Right renal pelvis (tissue), 4 donors: ENCODE data around the gene DCAF8L2. TPM values are rescaled to one million over a fixed set of nuclear protein-coding genes. Genes with fewer than 3 reads are reported as not detected.
"Not testable (repeated sequence)": the region's sequence is repeated elsewhere in the genome, so short reads cannot be mapped to it uniquely, and the experiment has no call there.

Experiments
- DNase-seq, 4 donors: peaks; one replicate each; pipeline ENCODE4 v3.0.0-alpha.2; 2013; ENCODE audit warnings: low read depth in 4 of 4, low spot score in 3 of 4, missing footprints in 1 of 4
- polyA plus RNA-seq, 4 donors: library from polyadenylated mRNA; unstranded; fragments of 120-200 nt; gene quantifications; one replicate each; pipeline ENCODE4 v1.2.1, GENCODE V29; 2013; ENCODE audit not compliant: insufficient read length in 4 of 4

DCAF8L2 gene
- polyA plus RNA-seq, 4 donors, result 0.03 TPM; not detected in 3

- no peak for DNase-seq
Measured at GRCh38 chrX:27674491-27674890, 84.3 kb downstream of the DCAF8L2 start.

DNA sequence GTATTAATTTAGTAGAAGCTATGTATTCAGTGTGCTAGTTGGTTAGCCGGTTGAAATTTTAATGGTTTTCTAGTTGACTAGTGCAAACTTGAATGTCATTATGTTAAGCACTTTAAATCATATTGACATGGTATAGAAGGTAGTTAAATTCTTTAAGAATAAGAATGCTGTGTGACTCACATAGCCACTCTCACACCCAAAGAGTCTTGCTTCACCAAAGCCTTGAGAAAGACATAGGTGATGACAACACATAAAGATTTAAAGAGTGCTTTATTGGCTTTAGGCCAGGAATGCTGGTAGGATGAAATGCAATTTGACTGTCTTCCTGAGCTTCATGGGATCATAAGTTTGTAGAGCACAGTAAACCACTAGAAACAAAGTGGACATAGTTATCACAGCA, 85.3 kb downstream of the DCAF8L2 start:
- no peak for DNase-seq

- no peak for DNase-seq
Measured at GRCh38 chrX:27679281-27679680, 89.1 kb downstream of the DCAF8L2 start.

GRCh38 chrX:27680726-27681125, 90.6 kb downstream of the DCAF8L2 start:
- no peak for DNase-seq

DNA sequence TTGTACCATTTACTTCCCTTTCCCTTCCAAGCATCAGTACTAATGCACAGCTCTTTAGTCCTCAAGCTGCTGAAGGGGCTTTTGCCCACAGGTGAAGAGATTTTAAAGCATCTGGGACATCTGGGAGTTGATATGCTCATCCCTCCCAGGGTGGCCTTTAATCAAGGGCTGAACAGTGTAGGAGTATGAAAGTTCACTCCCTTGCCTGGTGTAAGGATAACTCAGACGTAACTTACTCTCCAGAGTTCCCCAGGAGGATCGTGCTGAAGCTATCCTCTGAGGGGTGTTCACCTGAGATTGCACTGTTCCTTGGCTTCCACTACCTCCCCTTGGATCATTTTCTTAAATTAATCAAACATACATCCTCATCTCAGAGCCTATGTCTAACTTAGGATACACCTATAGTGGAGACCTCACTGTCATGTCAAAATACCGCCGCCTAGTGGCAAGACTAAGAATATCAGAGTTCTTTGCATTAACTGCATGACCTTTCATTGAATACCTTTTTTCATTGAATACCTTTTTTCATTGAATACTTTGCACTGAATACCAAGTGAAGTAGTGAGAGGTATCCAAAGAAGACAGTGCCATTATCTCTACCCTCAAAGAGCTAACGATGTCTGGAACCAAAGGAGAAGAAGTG, 93.5 kb downstream of the DCAF8L2 start:
- not testable (repeated sequence) for DNase-seq

GRCh38 chrX:27694667-27695066, 104.5 kb downstream of the DCAF8L2 start:
- no peak for DNase-seq

DNA sequence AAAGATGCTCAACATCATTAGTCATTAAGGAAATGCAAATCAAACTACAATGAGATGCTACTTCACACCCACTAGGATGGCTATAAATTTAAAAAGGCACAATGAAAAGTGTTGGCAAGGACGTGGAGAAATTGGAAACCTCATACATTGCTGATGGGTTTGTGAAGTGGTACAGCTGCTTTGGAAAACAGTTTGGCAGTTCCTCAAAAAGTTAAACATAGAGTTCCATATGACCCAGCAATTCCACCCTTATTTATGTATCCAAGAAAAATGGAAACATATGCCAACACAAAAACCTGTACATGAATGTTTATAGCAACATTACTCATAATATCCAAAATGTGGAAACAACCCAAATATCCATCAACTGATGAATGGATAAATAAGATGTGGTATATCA, 116.4 kb downstream of the DCAF8L2 start:
- no peak for DNase-seq

- no peak for DNase-seq
Measured at GRCh38 chrX:27715610-27716009, 125.5 kb downstream of the DCAF8L2 start.

DNA sequence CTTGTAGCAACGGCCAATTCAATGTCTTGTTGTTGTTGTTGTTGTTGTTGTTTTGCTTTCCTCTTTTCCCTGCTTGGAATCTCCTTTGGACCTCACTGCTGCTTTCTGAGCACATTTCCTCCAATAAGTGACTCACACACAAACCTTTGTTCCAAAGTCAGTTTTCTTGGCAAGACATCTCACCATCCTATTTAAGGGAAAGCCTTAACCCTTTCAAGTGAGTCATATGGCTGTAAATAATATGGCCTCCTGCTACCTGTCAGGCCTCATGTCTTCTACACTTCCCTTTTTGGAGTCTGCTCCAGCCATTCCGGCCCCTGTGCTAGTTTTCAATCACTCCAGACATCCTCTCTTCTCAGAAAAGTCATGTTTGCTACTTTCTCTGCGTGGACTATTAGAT, 138.1 kb downstream of the DCAF8L2 start:
- DNase-seq, result no peak

GRCh38 chrX:27731962-27732361, 141.8 kb downstream of the DCAF8L2 start:
- DNase-seq, result no peak

DNA sequence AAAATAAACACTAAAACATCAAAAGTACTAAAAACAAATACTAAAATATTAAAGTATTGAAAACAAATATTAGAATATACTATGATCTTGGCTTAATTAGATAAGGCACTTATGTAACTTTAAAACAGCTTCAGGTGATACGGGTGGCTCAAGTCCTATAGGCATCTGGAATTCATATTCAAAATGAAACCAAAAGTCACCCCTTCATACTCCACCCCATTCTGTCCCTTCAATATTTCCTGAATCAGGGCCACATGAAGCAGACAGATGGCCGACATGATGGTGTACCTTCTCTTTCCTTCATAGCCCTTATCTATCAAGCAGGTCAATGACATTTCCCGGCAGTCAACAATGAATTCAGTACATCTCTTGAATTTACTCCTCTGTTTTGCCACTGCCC, 145.8 kb downstream of the DCAF8L2 start:
- no peak for DNase-seq

GRCh38 chrX:27740933-27741332, 150.8 kb downstream of the DCAF8L2 start:
- DNase-seq, result no peak

DNA sequence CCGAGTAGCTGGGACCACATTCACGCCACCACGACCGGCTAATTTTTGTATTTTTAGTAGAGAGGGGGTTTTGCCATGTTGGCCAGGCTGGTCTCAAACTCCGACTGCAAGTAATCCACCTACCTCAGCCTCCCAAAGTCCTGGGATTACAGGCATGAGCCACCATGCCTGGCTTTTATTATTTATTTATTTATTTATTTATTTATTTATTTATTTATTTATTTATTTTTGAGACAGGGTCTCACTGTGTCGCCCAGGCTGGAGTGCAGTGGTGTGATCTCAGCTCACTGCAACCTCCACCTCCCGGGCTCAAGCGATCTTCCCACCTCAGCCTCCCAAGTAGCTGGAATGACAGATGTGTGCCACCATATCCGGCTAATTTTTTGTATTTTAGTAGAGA, 153.4 kb downstream of the DCAF8L2 start:
- not testable (repeated sequence) for DNase-seq

- DNase-seq, result no peak
Measured at GRCh38 chrX:27746516-27746915, 156.4 kb downstream of the DCAF8L2 start.

DNA sequence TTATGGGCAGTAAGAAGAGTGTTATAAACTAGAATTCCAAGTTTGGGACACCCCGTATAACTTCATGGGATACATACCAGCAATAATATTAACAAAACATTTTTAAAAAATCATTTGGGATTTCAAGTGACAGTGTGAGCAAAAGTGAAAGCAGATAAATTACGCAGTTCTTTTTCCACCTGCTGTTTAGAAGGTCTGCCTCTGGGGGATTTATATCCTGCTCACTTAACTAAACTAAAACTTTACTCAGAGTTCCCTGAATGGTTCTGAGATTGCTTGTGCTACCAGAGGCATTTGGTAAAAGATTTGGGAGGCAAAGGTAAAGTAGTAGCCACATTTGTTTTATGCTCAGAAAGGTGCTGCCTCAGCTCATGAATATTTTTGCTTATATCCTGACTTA, 160.2 kb downstream of the DCAF8L2 start:
- DNase-seq, result not testable (repeated sequence)

- DNase-seq, result no peak
Measured at GRCh38 chrX:27751976-27752375, 161.8 kb downstream of the DCAF8L2 start.

DNA sequence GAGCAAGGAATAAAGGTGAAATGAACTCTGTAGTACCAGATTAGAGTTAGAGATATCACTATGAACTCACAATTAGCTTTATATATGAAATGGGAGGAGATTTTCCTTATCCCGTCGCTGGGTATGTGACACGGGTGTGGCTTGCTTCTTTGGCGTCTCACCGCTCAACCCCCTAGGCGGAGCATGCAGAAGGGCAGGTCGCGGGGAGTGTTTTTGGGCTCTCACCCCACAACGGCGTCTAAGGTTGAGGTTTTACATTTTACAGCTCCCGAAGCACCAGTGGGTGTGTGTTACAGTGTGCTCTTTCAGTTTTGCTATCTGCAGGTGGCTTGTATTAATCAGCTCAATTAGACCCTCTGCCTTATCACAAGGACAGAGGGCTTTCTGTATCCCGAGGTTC, 175.6 kb downstream of the DCAF8L2 start:
- no peak for DNase-seq

DNA sequence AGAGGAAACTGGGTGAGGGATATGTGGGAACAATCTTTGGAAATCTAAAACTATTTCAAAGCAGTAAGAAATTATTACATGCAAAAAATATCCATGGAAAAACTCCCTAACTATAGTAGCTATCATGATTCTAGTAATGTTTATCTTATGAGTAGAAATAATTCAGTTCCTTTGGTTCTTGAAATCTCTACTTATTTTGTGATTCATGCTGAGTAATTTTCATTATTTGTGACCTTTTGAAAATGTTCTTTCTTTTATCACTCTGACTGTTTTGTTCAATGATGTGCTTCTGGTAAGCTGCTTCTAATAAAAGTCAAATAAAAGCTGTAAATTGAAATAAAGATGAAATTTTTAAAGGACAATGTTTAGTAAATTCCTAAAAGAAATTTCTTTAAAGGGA, 177.2 kb downstream of the DCAF8L2 start:
- no peak for DNase-seq

GRCh38 chrX:27775984-27776383, 185.8 kb downstream of the DCAF8L2 start:
- no peak for DNase-seq

GRCh38 chrX:27796640-27797257, 206.6 kb downstream of the DCAF8L2 start:
- DNase-seq, result no peak

- DNase-seq, result no peak
Measured at GRCh38 chrX:27797575-27797974, 207.4 kb downstream of the DCAF8L2 start.
